Measurements from ENCODE around the gene LRTM2. TPM values are rescaled to one million over a fixed set of nuclear protein-coding genes. Genes with fewer than 3 reads are reported as not detected.

Gene LRTM2
- total RNA-seq, 2 experiments from 2014 or later, result not detected

DNA sequence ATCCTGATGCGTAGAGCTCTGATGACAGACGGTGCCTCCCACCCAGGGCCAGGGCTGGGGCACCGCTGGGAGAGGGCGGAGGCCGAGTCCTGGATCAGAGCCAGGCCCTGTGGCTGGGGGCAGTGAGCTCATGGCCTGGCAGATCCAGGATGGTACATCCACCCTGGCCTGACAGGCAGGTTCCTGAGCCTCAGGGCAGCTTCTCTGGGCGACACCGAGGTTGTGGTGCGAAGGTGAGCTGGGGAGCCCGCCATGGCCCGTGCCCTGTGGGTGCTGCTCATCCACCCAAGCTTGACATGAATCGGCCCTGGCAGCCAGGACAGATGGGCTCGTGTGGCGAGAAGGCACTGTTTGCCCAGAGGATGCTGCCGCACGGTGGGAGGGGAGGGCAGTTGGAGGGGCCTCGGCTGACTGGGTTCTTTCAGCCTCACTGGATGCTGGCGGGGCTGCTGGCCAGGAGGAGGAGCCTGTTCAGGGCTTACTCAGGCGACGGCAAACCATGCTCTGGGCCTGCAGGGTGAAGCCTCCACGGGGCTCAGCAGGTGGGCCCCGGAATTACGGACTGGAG, 16.6 kb downstream of the LRTM2 start:
- Histone ChIP-seq H3K4me1 (ENCODE audit: insufficient read depth, low read length, poor library complexity, severe bottlenecking) (no peaks in the 10 kb centered on the region), H3K79me2 (ENCODE audit: insufficient read depth, low read depth, low read length) (no peaks in the 10 kb centered on the region), H3K9me2 (ENCODE audit: insufficient read depth, low read length) (no peaks in the 10 kb centered on the region), H3K4me2 (ENCODE audit: low read length) (no peak overlapping the region), H2AFZ (ENCODE audit: low read length) (no peak overlapping the region), H3K9me3 (ENCODE audit: low read length) (no peaks in the 10 kb centered on the region), H4K20me1 (ENCODE audit: insufficient read depth, low read length) (no peaks in the 10 kb centered on the region), H3K4me3 (ENCODE audit: low read depth, low read length, poor library complexity, severe bottlenecking) (no peak overlapping the region), H3K27ac (ENCODE audit: low read depth, low read length, poor library complexity, severe bottlenecking) (no peak overlapping the region), H3K36me3 (ENCODE audit: insufficient read depth, low read length) (no peaks in the 10 kb centered on the region)
- POLR2A ChIA-PET, result interaction anchor here (0.6 kb wide), 2 partner anchors 56 to 735 kb away, joined by 3 to 4 read pairs; no protein-coding TSS in a partner anchor
- no TSS peak for BruUV-seq (replicated peaks)
- intact Hi-C loops (cut with micrococcal nuclease; ENCODE audit: unreplicated experiment), result no loop called here
- CTCF ChIA-PET (ENCODE audit: unreplicated experiment), result no interaction called here
- TF ChIP-seq EZH2phosphoT487 (IDR thresholded peaks at IDR 0.05; ENCODE audit: borderline replicate concordance, low read depth, low read length), result no peak
- TF ChIP-seq, protein P1, sequence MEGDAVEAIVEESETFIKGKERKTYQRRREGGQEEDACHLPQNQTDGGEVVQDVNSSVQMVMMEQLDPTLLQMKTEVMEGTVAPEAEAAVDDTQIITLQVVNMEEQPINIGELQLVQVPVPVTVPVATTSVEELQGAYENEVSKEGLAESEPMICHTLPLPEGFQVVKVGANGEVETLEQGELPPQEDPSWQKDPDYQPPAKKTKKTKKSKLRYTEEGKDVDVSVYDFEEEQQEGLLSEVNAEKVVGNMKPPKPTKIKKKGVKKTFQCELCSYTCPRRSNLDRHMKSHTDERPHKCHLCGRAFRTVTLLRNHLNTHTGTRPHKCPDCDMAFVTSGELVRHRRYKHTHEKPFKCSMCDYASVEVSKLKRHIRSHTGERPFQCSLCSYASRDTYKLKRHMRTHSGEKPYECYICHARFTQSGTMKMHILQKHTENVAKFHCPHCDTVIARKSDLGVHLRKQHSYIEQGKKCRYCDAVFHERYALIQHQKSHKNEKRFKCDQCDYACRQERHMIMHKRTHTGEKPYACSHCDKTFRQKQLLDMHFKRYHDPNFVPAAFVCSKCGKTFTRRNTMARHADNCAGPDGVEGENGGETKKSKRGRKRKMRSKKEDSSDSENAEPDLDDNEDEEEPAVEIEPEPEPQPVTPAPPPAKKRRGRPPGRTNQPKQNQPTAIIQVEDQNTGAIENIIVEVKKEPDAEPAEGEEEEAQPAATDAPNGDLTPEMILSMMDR (conservative IDR thresholded peaks at IDR 0.05; ENCODE audit: low read length), result no peak
- DNase-seq (ENCODE audit: low spot score), result no peak

DNA sequence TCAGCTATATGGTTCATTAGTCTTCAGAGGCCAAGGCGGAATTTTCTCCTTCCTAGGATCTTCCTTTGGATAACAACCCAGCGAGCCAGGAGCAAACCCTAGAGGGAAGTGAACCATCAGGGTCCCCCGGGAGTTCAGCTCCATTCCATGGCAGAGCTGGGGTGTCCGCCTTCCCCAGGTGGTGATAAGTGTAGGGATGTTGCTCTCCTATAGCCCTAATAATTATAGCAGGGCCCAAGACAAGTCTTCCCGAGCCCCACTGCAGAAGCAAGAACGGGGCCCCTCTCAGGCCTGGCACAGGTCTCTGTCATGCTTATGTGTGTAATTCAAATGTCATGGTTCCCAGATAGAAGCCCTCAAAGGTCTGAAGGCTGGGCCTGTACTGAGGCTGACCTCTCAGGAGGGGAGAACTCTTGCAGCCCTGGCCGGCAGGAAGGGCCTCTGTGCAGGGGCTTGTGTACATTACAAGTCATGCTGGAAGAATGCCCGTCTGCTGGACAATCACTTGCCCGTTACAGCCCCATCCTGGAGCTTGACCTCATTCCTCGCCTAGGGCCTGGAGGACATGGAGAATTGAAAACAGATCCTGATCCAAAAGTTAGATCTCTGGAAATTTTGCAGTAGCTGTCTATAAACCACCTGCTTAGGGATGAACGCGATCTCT, 17.3 kb downstream of the LRTM2 start:
- intact Hi-C loops (cut with micrococcal nuclease; ENCODE audit: unreplicated experiment), result no loop called here
- Histone ChIP-seq H2AFZ (ENCODE audit: low read length) (no peak overlapping the region), H3K4me1 (ENCODE audit: insufficient read depth, low read length, poor library complexity, severe bottlenecking) (no peaks in the 10 kb centered on the region), H3K4me2 (ENCODE audit: low read length) (no peak overlapping the region), H3K4me3 (ENCODE audit: low read depth, low read length, poor library complexity, severe bottlenecking) (no peak overlapping the region), H3K9me3 (ENCODE audit: low read length) (no peaks in the 10 kb centered on the region), H3K36me3 (ENCODE audit: insufficient read depth, low read length) (no peaks in the 10 kb centered on the region), H4K20me1 (ENCODE audit: insufficient read depth, low read length) (no peaks in the 10 kb centered on the region), H3K79me2 (ENCODE audit: insufficient read depth, low read depth, low read length) (no peaks in the 10 kb centered on the region), H3K9me2 (ENCODE audit: insufficient read depth, low read length) (no peaks in the 10 kb centered on the region), H3K27ac (ENCODE audit: low read depth, low read length, poor library complexity, severe bottlenecking) (no peak overlapping the region)
- no peak for DNase-seq (ENCODE audit: low spot score)
- CTCF ChIA-PET (ENCODE audit: unreplicated experiment), result no interaction called here
- POLR2A ChIA-PET, result interaction anchor here (0.6 kb wide), 1 partner anchor 734 kb away, joined by 4 read pairs; no protein-coding TSS in a partner anchor
- BruUV-seq (replicated peaks), result no TSS peak
- TF ChIP-seq, protein P1 (conservative IDR thresholded peaks at IDR 0.05; ENCODE audit: low read length), result no peak
- no peak for TF ChIP-seq EZH2phosphoT487 (IDR thresholded peaks at IDR 0.05; ENCODE audit: borderline replicate concordance, low read depth, low read length)
